Caco-2 (cell line): ENCODE data around the gene KRT6A. TPM values are rescaled to one million over a fixed set of nuclear protein-coding genes. Genes with fewer than 3 reads are reported as not detected.

ENCODE experiments used
- BruUV-seq: library from RNA; stranded (reverse); fragments of 400-500 nt; replicated peaks from 2 replicates; lab custom pipeline; 2021; lab: Mats Ljungman, UMichigan
- CTCF ChIA-PET: fragments of 300-600 bp; sonication (Branson Sonifier 250); formaldehyde crosslinking; loops from one replicate; lab custom pipeline; 2022; ENCODE audit warnings: antibody characterized with exemption; lab: Charles Lee
- POLR2A ChIA-PET: fragments of 300-600 bp; sonication (Branson Sonifier 250); formaldehyde crosslinking; loops from one replicate; lab custom pipeline; 2022; ENCODE audit warnings: antibody characterized with exemption; lab: Charles Lee
- DNase-seq, 2 experiments: peaks; one replicate each; pipeline versions ENCODE4 v3.0.0 to v3.0.0-alpha.2; 2020 to 2022
- H3K27me3 ChIP-seq: replicated peaks from 2 replicates; pipeline ENCODE4 v1.6.0; 2011; ENCODE audit warnings: low read length; ENCODE audit not compliant: control insufficient read depth, insufficient read depth
- H3K36me3 ChIP-seq: 2 replicates; pipeline ENCODE4 v1.5.1; 2011; ENCODE audit warnings: low read length; ENCODE audit not compliant: control insufficient read depth, insufficient read depth
- H3K4me1 ChIP-seq: fragments of 250-450 bp; sonication (Bioruptor Pico); 2 replicates; pipeline ENCODE4 v1.5.1; 2020; ENCODE audit warnings: mild to moderate bottlenecking
- H3K4me3 ChIP-seq: 2 replicates; pipeline ENCODE4 v1.5.1; 2011; ENCODE audit warnings: low read depth, mild to moderate bottlenecking, control low read depth, low read length
- H3K9me3 ChIP-seq: fragments of 250-450 bp; sonication (Bioruptor Pico); 2 replicates; pipeline ENCODE4 v1.5.1; 2020; ENCODE audit warnings: mild to moderate bottlenecking, moderate library complexity
- H3K27ac Mint-ChIP-seq: one replicate; pipeline ENCODE4 v1.8.0; 2022; ENCODE audit warnings: mixed read lengths; ENCODE audit not compliant: unreplicated experiment
- H3K27me3 Mint-ChIP-seq: one replicate; pipeline ENCODE4 v1.8.0; 2022; ENCODE audit warnings: mixed read lengths; ENCODE audit not compliant: insufficient read depth, unreplicated experiment
- H3K36me3 Mint-ChIP-seq: one replicate; pipeline ENCODE4 v1.8.0; 2022; ENCODE audit warnings: mild to moderate bottlenecking, mixed read lengths; ENCODE audit not compliant: insufficient read depth, unreplicated experiment
- H3K4me1 Mint-ChIP-seq: one replicate; pipeline ENCODE4 v1.8.0; 2022; ENCODE audit warnings: low read depth, mixed read lengths; ENCODE audit not compliant: unreplicated experiment
- H3K4me3 Mint-ChIP-seq: one replicate; pipeline ENCODE4 v1.8.0; 2022; ENCODE audit warnings: mild to moderate bottlenecking, moderate library complexity, mixed read lengths; ENCODE audit not compliant: unreplicated experiment
- H3K9me3 Mint-ChIP-seq: one replicate; pipeline ENCODE4 v1.8.0; 2022; ENCODE audit warnings: mixed read lengths; ENCODE audit not compliant: unreplicated experiment
- CTCF ChIP-seq, 2 experiments: fragments of 200-600 bp in 1 of 2; IDR thresholded peaks; 1 replicate in 1 of 2; 2 replicates in 1 of 2; pipeline versions ENCODE4 v1.5.1 to v1.8.0; 2011 to 2022; ENCODE audit warnings: antibody characterized with exemption in 1 of 2, control low read depth in 1 of 2, inconsistent platforms in 1 of 2, low read depth in 1 of 2, low read length in 1 of 2, mild to moderate bottlenecking in 1 of 2, moderate library complexity in 1 of 2; ENCODE audit not compliant: insufficient read depth in 1 of 2, severe bottlenecking in 1 of 2, unreplicated experiment in 1 of 2
- intact Hi-C: fragments of 100-400 bp; cut with micrococcal nuclease; formaldehyde crosslinking; loops from one replicate; pipeline ENCODE4 v1.10.0; 2022; ENCODE audit not compliant: unreplicated experiment
- total RNA-seq: library from RNA; stranded (reverse); gene quantifications from 2 replicates; pipeline ENCODE4 v1.2.3, GENCODE V29; 2022

The KRT6A gene
- total RNA-seq, 1 experiment from 2014 or later = 0.14 TPM

- ChIA-PET CTCF (no interaction called here), POLR2A (no interaction called here)
- Mint-ChIP-seq H3K4me3 (no peak overlapping the region), H3K27me3 (no peaks in the 10 kb centered on the region), H3K36me3 (no peaks in the 10 kb centered on the region), H3K27ac (peak overlapping the region; percentile 40), H3K4me1 (no peaks in the 10 kb centered on the region), H3K9me3 (no peaks in the 10 kb centered on the region)
- intact Hi-C loops = no loop called here
- Histone ChIP-seq H3K4me1 (peaks cover 11% of the 10 kb centered on the region), H3K4me3 (no peak overlapping the region), H3K27me3 (no peaks in the 10 kb centered on the region), H3K9me3 (no peaks in the 10 kb centered on the region), H3K36me3 (no peaks in the 10 kb centered on the region)
- no TSS peak for BruUV-seq
- DNase-seq = no peak
- TF ChIP-seq CTCF (IDR thresholded peaks at IDR 0.05; ENCODE audit: insufficient read depth in 1 of 2, low read depth in 1 of 2, low read length in 1 of 2, severe bottlenecking in 1 of 2, unreplicated experiment in 1 of 2) = no peak
Measured at GRCh38 chr12:52517005-52517835, 24.2 kb upstream of the KRT6A start.

DNA sequence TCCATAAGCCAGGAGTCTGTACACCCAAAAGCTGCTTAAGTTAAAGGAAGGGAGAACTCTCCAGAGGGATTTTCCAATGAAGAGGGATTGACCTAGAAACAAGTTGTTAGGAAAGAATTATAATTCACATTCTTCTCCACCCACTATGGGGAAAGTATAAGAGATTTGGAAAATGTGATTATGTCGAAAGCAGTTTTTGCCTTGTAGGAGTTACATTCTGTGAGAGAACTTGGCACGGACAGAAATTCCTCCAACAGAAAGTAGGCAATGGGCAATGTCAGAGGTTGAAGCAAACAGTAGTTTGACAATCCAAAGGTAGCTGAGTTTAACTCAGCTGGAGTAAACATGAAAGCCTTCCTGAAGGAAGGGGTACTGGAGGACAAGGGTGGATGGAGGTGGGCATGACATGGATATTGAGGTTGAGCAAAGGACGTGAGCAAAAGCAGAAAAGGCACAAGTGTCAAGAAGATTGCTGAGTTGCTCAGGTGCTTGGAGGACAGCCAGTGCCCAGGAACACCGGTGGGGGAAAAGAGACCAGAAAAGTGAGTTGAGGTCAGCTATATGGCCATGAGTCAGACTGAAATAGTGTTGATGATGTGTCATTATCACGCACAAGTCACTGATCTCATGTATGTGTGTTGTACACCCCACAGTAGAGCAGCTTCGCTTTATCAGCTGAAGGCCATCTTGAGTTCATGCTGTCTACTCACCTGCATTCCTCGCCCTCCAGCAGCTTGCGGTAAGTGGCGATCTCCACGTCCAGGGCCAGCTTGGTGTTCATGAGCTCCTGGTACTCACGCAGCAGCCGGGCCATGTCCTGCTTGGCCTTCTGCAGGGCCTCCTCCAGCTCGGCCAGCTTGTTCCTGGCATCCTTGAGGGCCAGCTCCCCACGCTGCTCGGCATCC lies 23.1 kb upstream of the KRT6A start:
- Histone ChIP-seq H3K9me3 (no peaks in the 10 kb centered on the region), H3K4me3 (no peak overlapping the region), H3K36me3 (no peaks in the 10 kb centered on the region), H3K27me3 (no peaks in the 10 kb centered on the region), H3K4me1 (peaks cover 5% of the 10 kb centered on the region)
- no peaks in the 10 kb centered on the region for H3K36me3 Mint-ChIP-seq
- no TSS peak for BruUV-seq
- DNase-seq = no peak
- no peak overlapping the region for H3K4me3 Mint-ChIP-seq
- CTCF ChIA-PET = no interaction called here
- TF ChIP-seq CTCF (IDR thresholded peaks at IDR 0.05; ENCODE audit: insufficient read depth in 1 of 2, low read depth in 1 of 2, low read length in 1 of 2, severe bottlenecking in 1 of 2, unreplicated experiment in 1 of 2) = no peak
- intact Hi-C loops = no loop called here
- no peaks in the 10 kb centered on the region for H3K27me3 Mint-ChIP-seq
- H3K4me1 Mint-ChIP-seq = no peaks in the 10 kb centered on the region
- POLR2A ChIA-PET = no interaction called here
- H3K9me3 Mint-ChIP-seq = peaks cover 7% of the 10 kb centered on the region
- H3K27ac Mint-ChIP-seq = no peak overlapping the region

- Histone ChIP-seq H3K27me3 (no peaks in the 10 kb centered on the region), H3K36me3 (no peaks in the 10 kb centered on the region), H3K4me3 (no peak overlapping the region), H3K4me1 (no peaks in the 10 kb centered on the region), H3K9me3 (0 out of 2 replicates have a peak, but pooled peaks cover 8% of the 10 kb centered on the region)
- Mint-ChIP-seq H3K4me3 (no peak overlapping the region), H3K36me3 (no peaks in the 10 kb centered on the region), H3K27ac (no peak overlapping the region), H3K9me3 (peaks cover 9% of the 10 kb centered on the region), H3K27me3 (no peaks in the 10 kb centered on the region), H3K4me1 (no peaks in the 10 kb centered on the region)
- intact Hi-C loops = no loop called here
- TF ChIP-seq CTCF (IDR thresholded peaks at IDR 0.05; ENCODE audit: insufficient read depth in 1 of 2, low read depth in 1 of 2, low read length in 1 of 2, severe bottlenecking in 1 of 2, unreplicated experiment in 1 of 2) = no peak
- CTCF ChIA-PET = no interaction called here
- POLR2A ChIA-PET = no interaction called here
- DNase-seq = no peak
- no TSS peak for BruUV-seq
Measured at GRCh38 chr12:52515319-52515646, 22.2 kb upstream of the KRT6A start.
